SIG-M5 treated with dmso at 0.1 percent for 504 hours (cell line): ENCODE measurements around the gene CFLAR.

ENCODE experiments used
- DNase-seq: peaks from one replicate; lab custom pipeline; 2025; ENCODE audit not compliant: unreplicated experiment; lab: John Stamatoyannopoulos, UW

CFLAR gene

GRCh38 chr2:201205515-201205849 lies 89.5 kb downstream of the CFLAR start:
- DNase-seq: no peak

GRCh38 chr2:201208563-201209252 lies 92.7 kb downstream of the CFLAR start:
- DNase-seq: peak; percentile 96

- DNase-seq: no peak
Observed at GRCh38 chr2:201215963-201216362, 100.0 kb downstream of the CFLAR start.

- no peak for DNase-seq
Observed at GRCh38 chr2:201216918-201217317, 101.0 kb downstream of the CFLAR start.

GRCh38 chr2:201218780-201219179 lies 102.8 kb downstream of the CFLAR start:
- no peak for DNase-seq

- DNase-seq: no peak
Observed at GRCh38 chr2:201219328-201220096, 103.5 kb downstream of the CFLAR start.

GRCh38 chr2:201220102-201220570 lies 104.2 kb downstream of the CFLAR start:
- no peak for DNase-seq

- DNase-seq: no peak
Observed at GRCh38 chr2:201223089-201224073, 107.4 kb downstream of the CFLAR start.
